HepG2 (cell line): Measurements from ENCODE around the gene TENM3. TPM values are rescaled to one million over a fixed set of nuclear protein-coding genes. Genes with fewer than 3 reads are reported as not detected.

ENCODE experiments used
- ATAC-seq: fragments of 200-7000 bp; cut with Tn5 transposase; 3 replicates; pipeline ENCODE4 v1.9.1; 2020; ENCODE audit warnings: mild to moderate bottlenecking, moderate library complexity
- BruUV-seq: library from RNA; stranded (reverse); fragments of 400-500 nt; replicated peaks from 2 replicates; lab custom pipeline; 2021; lab: Mats Ljungman, UMichigan
- CTCF ChIA-PET: fragments of 300-600 bp; formaldehyde crosslinking; extraction: SDS; loops from one replicate; lab custom pipeline; 2021; ENCODE audit warnings: low total read pairs, inconsistent platforms, low intra/inter-chr PET ratio; lab: Yijun Ruan, JAX
- POLR2A ChIA-PET: fragments of 350-600 bp; sonication (Branson Sonifier 250); formaldehyde crosslinking; loops from one replicate; lab custom pipeline; 2020; ENCODE audit warnings: antibody characterized with exemption, inconsistent platforms; lab: Yijun Ruan, JAX
- DNase-seq: peaks from one replicate; pipeline ENCODE4 v3.0.0-alpha.2; 2015; ENCODE audit warnings: low spot score
- FAIRE-seq: peaks from 3 replicates; lab custom pipeline; 2011; peaks lifted over from hg19 to GRCh38; lab: Jason Lieb, UNC
- H2AFZ ChIP-seq: one replicate; pipeline ENCODE4 v1.6.1; 2011; ENCODE audit warnings: low read length, inconsistent platforms
- H3K27ac ChIP-seq: fragments of 300-600 bp; 3 replicates; pipeline ENCODE4 v1.8.0; 2011; ENCODE audit warnings: mixed run types, mild to moderate bottlenecking, mixed read lengths, low read length, inconsistent platforms; ENCODE audit not compliant: insufficient read depth; ENCODE audit errors: extremely low read length
- H3K27me3 ChIP-seq, 2 experiments: fragments of 200-600 bp in 1 of 2; 2 replicates in 1 of 2; 3 replicates in 1 of 2; pipeline versions ENCODE4 v1.6.0 to v1.8.0; 2011; ENCODE audit warnings: low read length in 2 of 2, mild to moderate bottlenecking in 2 of 2, moderate library complexity in 2 of 2, inconsistent platforms in 1 of 2; ENCODE audit not compliant: insufficient read depth in 2 of 2, control insufficient read depth in 1 of 2
- H3K36me3 ChIP-seq, 2 experiments: fragments of 200-600 bp in 1 of 2; replicated peaks in 1 of 2; 2 replicates in 1 of 2; 3 replicates in 1 of 2; pipeline versions ENCODE4 v1.5.1 to v1.8.0; 2011; ENCODE audit warnings: low read length in 2 of 2, inconsistent platforms in 1 of 2; ENCODE audit not compliant: insufficient read depth in 2 of 2, control insufficient read depth in 1 of 2
- H3K4me1 ChIP-seq: 2 replicates; pipeline ENCODE4 v1.5.1; 2012; ENCODE audit warnings: low read length, inconsistent platforms; ENCODE audit not compliant: insufficient read depth
- H3K4me2 ChIP-seq: 2 replicates; pipeline ENCODE4 v1.6.0; 2011; ENCODE audit warnings: low read depth, low read length, inconsistent platforms
- H3K4me3 ChIP-seq, 3 experiments: fragments of 200-600 bp in 1 of 3; sonication (generic), shearing (Covaris generic) in 1 of 3; replicated peaks in 1 of 3; 2 replicates each; pipeline ENCODE4 v1.5.1; 2011 to 2016; ENCODE audit warnings: low read length in 3 of 3, inconsistent platforms in 2 of 3, low read depth in 2 of 3, mild to moderate bottlenecking in 2 of 3, control low read depth in 1 of 3, mixed read lengths in 1 of 3; ENCODE audit not compliant: insufficient read depth in 1 of 3
- H3K79me2 ChIP-seq: one replicate; pipeline ENCODE4 v1.6.1; 2011; ENCODE audit warnings: low read length, inconsistent platforms; ENCODE audit not compliant: insufficient read depth
- H3K9ac ChIP-seq: 2 replicates; pipeline ENCODE4 v1.6.0; 2011; ENCODE audit warnings: mild to moderate bottlenecking, low read depth, low read length, inconsistent platforms; ENCODE audit not compliant: insufficient read depth
- H3K9me3 ChIP-seq: 2 replicates; pipeline ENCODE4 v1.5.1; 2012; ENCODE audit warnings: mild to moderate bottlenecking, low read length
- H4K20me1 ChIP-seq: 2 replicates; pipeline ENCODE4 v1.6.0; 2011; ENCODE audit warnings: inconsistent platforms, mild to moderate bottlenecking, low read length, moderate library complexity; ENCODE audit not compliant: insufficient read depth
- ARNTL ChIP-seq: sonication (generic); formaldehyde crosslinking; IDR thresholded peaks from 2 replicates; pipeline ENCODE4 v1.4.0; 2020; ENCODE audit warnings: mild to moderate bottlenecking, missing genetic modification reagents
- CC2D1A ChIP-seq: sonication (generic); formaldehyde crosslinking; IDR thresholded peaks from 2 replicates; pipeline ENCODE4 v1.8.1; 2023; ENCODE audit warnings: mild to moderate bottlenecking, missing genetic modification reagents
- CREB1 ChIP-seq, 2 experiments: fragments of 450-650 bp in 1 of 2; IDR thresholded peaks; 2 replicates each; pipeline ENCODE4 v1.6.1; 2016 to 2017; ENCODE audit warnings: control low read depth in 1 of 2, mild to moderate bottlenecking in 1 of 2, missing compliant biosample characterization in 1 of 2, missing genetic modification characterization in 1 of 2
- HNRNPK ChIP-seq: fragments of 200-400 bp; formaldehyde crosslinking; IDR thresholded peaks from 2 replicates; pipeline ENCODE4 v1.6.1; 2018; ENCODE audit warnings: low read length, low read depth, moderate library complexity, mild to moderate bottlenecking; ENCODE audit not compliant: poor library complexity, severe bottlenecking
- MAFF ChIP-seq: IDR thresholded peaks from 2 replicates; pipeline ENCODE4 v1.6.1; 2011; ENCODE audit warnings: low read depth, low read length, improper control_type of control experiment
- MAFK ChIP-seq, 2 experiments: IDR thresholded peaks in 1 of 2; conservative IDR thresholded peaks in 1 of 2; 2 replicates each; pipeline ENCODE4 v1.6.1; 2011; ENCODE audit warnings: improper control_type of control experiment in 2 of 2, low read length in 2 of 2
- MED13 ChIP-seq: sonication (generic); formaldehyde crosslinking; IDR thresholded peaks from 2 replicates; pipeline ENCODE4 v1.5.0; 2020; ENCODE audit warnings: missing genetic modification reagents
- NFIC ChIP-seq: IDR thresholded peaks from 2 replicates; pipeline ENCODE4 v1.6.1; 2012; ENCODE audit warnings: mild to moderate bottlenecking, low read length, inconsistent platforms
- SIX4 ChIP-seq: sonication (generic); formaldehyde crosslinking; IDR thresholded peaks from 2 replicates; pipeline ENCODE4 v1.4.0; 2020; ENCODE audit warnings: missing genetic modification reagents
- SSRP1 ChIP-seq: IDR thresholded peaks from 2 replicates; pipeline ENCODE4 v1.6.1; 2016; ENCODE audit warnings: control low read depth
- ZFY ChIP-seq: sonication (generic); formaldehyde crosslinking; IDR thresholded peaks from 2 replicates; pipeline ENCODE4 v1.4.0; 2020; ENCODE audit warnings: missing genetic modification reagents
- ZNF124 ChIP-seq: sonication (generic); formaldehyde crosslinking; IDR thresholded peaks from 2 replicates; pipeline ENCODE4 v1.4.0; 2020; ENCODE audit warnings: missing genetic modification reagents
- ZNF33A ChIP-seq: sonication (generic); formaldehyde crosslinking; IDR thresholded peaks from 2 replicates; pipeline ENCODE4 v1.5.1; 2020; ENCODE audit warnings: missing genetic modification reagents, mild to moderate bottlenecking, moderate library complexity, borderline replicate concordance
- WGBS: methylation state at CpG from one replicate; pipeline ENCODE4 v1.1.6; 2017; ENCODE audit warnings: low lambda C conversion rate; 5-methylcytosine and 5-hydroxymethylcytosine counted together
- in situ Hi-C: cut with HindIII; loops from 2 replicates; pipeline ENCODE4 v1.10.0; 2017; ENCODE audit warnings: low pct_unique_long_range_greater_than_20kb; ENCODE audit not compliant: extremely low pct_ligation_motif_present
- intact Hi-C: fragments of 100-400 bp; cut with micrococcal nuclease; formaldehyde crosslinking; loops from one replicate; pipeline ENCODE4 v1.10.0; 2022; ENCODE audit not compliant: unreplicated experiment
- polyA plus RNA-seq, 8 experiments: library from polyadenylated mRNA; depleted of rRNA in 3 of 8; stranded (reverse) in 7 of 8; unstranded in 1 of 8; fragments of >200 nt; fragmentation: Illumina TruSeq in 4 of 8; extraction: Trizol in 4 of 8; gene quantifications; 2 replicates each; pipeline versions ENCODE4 v1.2.1 to v1.2.3, GENCODE V29; 2011 to 2016; ENCODE audit warnings: low read depth in 4 of 8, missing spikeins in 1 of 8, mixed read lengths in 1 of 8; ENCODE audit not compliant: insufficient read depth in 1 of 8
- total RNA-seq, 5 experiments: library from RNA; depleted of rRNA; stranded (reverse); fragments of >200 nt; fragmentation: Illumina TruSeq; extraction: Trizol; gene quantifications; 2 replicates each; pipeline ENCODE4 v1.2.3, GENCODE V29; 2016; ENCODE audit warnings: low read depth in 1 of 5
- TF ChIP-seq, protein P1 (sequence below): IDR thresholded peaks from 2 replicates; pipeline ENCODE4 v1.6.1; 2016; ENCODE audit warnings: low read depth

Gene TENM3
- total and polyA plus RNA-seq, 2 of the 13 experiments (the other 11 are each of a cell fraction or from before 2014, with no cell fraction given) = 0.04 TPM; not detected in 1

DNA sequence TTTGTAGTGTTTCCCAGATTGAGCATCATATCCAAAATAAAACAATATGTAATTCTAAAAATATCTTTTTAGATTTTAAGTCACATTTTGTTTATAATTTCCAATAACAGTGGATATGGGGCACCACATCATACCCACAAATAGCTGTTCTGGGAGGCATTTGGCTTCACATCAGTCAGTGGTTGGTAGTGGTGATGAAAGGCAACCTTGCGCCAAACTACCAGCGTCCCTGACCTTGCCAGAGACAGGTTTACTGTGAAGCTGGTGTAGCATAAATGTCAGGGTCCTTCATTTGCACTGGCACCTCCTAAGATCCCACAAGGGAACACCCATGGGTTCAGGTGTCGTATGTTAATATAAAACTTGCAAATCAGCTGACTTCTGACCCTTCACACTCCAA is 451.8 kb downstream of the TENM3 start:
- Histone ChIP-seq H3K36me3 (no peaks in the 10 kb centered on the region), H3K9me3 (no peaks in the 10 kb centered on the region), H3K27me3 (no peaks in the 10 kb centered on the region), H4K20me1 (no peaks in the 10 kb centered on the region), H3K9ac (no peak overlapping the region), H3K4me3 (no peak overlapping the region), H3K4me1 (no peaks in the 10 kb centered on the region), H3K27ac (no peak overlapping the region), H3K79me2 (no peaks in the 10 kb centered on the region), H3K4me2 (no peak overlapping the region), H2AFZ (no peak overlapping the region)
- ChIA-PET CTCF (no interaction called here), POLR2A (no interaction called here)
- 38% methylated on average over 3 of the region's 3 CpGs for WGBS
- BruUV-seq = no TSS peak
- TF ChIP-seq SIX4 (no peak), ARNTL (CRISPR knock-in tag) (no peak), ZFY (CRISPR knock-in tag) (no peak), HNRNPK (no peak), CC2D1A (CRISPR knock-in tag) (no peak), ZNF124 (CRISPR knock-in tag) (no peak), SSRP1 (no peak), ZNF33A (CRISPR knock-in tag) (no peak)
- TF ChIP-seq, protein P1, sequence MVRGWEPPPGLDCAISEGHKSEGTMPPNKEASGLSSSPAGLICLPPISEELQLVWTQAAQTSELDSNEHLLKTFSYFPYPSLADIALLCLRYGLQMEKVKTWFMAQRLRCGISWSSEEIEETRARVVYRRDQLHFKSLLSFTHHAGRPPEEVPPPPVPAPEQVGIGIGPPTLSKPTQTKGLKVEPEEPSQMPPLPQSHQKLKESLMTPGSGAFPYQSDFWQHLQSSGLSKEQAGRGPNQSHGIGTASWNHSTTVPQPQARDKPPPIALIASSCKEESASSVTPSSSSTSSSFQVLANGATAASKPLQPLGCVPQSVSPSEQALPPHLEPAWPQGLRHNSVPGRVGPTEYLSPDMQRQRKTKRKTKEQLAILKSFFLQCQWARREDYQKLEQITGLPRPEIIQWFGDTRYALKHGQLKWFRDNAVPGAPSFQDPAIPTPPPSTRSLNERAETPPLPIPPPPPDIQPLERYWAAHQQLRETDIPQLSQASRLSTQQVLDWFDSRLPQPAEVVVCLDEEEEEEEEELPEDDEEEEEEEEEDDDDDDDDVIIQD (CRISPR knock-in tag) = no peak
- in situ Hi-C loops = no loop called here
- intact Hi-C loops = no loop called here
- DNase-seq (no peak), ATAC-seq (no peak), FAIRE-seq (no peak)

DNA sequence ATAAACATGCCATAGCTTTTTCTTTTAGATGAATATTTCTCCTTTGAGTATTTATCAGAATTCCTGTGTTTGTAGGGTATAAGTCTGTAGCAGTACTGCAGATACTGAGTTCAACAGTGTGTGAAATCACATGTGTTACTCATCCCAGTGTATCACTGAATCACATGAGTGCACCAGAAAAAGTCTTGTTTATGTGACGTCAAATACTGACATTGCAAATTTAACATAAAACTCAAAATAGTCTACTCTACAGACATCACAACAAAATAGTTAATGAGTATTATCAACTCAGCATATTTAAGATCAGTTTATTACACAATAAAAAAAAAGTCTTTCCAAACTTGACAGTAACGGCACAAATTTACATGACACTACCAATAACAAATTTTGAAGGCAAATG is 452.6 kb downstream of the TENM3 start:
- DNase-seq = no peak
- Histone ChIP-seq H2AFZ (no peak overlapping the region), H3K27ac (no peak overlapping the region), H3K27me3 (no peaks in the 10 kb centered on the region), H3K9me3 (no peaks in the 10 kb centered on the region), H3K4me3 (no peak overlapping the region), H3K4me1 (no peaks in the 10 kb centered on the region), H3K4me2 (no peak overlapping the region), H3K79me2 (no peaks in the 10 kb centered on the region), H4K20me1 (no peaks in the 10 kb centered on the region), H3K36me3 (no peaks in the 10 kb centered on the region), H3K9ac (no peak overlapping the region)
- ATAC-seq = no peak
- ChIA-PET CTCF (no interaction called here), POLR2A (no interaction called here)
- in situ Hi-C loops = no loop called here
- BruUV-seq = no TSS peak
- intact Hi-C loops = no loop called here
- WGBS = 24% methylated on average over 2 of the region's 2 CpGs
- no peak for FAIRE-seq
- TF ChIP-seq MAFF (peak; percentile 40; the same call in 1 of the 2 replicates), CREB1 (IDR thresholded peaks at IDR 0.05) (0 out of 2 replicates have a peak, but pooled peaks have one; percentile 15), CREB1 (CRISPR knock-in tag; IDR thresholded peaks at IDR 0.05) (no peak), MAFK (conservative IDR thresholded peaks at IDR 0.05 in 1 of 2, IDR thresholded peaks at IDR 0.05 in 1 of 2; ENCODE audit: low read length in 2 of 2) (peak; percentile 18 to 61; a peak in 3 of 4 replicates), NFIC (no peak), MED13 (no peak)
